HG02938 (cell line): ENCODE data around the gene TRIP11.

Source experiments
- ATAC-seq: cut with Tn5 transposase; IDR thresholded peaks from one replicate; pipeline ENCODE4 v1.9.1; 2021; ENCODE audit warnings: mild to moderate bottlenecking, moderate library complexity; ENCODE audit not compliant: unreplicated experiment

The TRIP11 gene

DNA sequence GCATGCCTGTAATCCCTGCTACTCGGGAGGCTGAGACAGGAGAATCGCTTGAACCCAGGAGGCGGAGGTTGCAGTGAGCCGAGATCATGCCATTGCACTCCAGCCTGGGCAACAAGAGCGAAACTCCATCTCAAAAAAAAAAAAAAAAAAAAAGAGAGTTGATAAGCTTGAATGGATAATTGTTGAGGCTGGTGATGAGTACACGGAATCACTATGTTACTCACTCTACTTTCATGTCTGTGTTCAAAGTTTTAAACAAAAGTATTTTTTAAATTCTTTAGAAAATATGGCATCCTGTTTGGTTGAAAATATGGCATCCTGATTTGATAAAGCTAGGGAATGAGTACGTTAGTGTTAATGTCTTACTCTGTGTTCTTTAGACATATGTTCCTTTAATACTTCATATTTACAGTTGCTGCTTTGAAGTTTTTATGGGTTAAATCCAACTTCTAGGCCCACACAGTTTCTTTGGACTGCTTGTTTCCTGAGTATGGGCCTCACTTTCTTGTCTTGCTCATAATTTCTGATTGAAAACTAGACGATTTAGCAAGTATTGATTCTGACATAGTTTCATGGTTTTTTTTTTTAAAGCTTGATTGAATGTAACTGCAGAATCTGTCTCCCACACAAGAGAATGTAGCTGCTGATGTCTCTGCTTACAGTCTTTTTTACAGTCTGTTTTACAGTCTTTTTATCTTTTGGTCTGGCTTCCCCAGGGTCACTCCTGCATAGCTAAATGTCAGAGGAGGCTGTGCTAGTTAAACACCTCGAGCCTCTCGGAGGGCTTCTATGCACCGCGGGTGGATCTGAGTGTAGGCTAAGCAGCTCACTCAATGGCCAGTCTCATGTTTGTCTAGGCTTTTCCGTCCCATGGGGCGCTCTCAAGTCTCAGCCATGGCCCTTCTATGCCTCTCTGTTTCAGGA is 78.3 kb downstream of the TRIP11 start:
- ATAC-seq: no peak

DNA sequence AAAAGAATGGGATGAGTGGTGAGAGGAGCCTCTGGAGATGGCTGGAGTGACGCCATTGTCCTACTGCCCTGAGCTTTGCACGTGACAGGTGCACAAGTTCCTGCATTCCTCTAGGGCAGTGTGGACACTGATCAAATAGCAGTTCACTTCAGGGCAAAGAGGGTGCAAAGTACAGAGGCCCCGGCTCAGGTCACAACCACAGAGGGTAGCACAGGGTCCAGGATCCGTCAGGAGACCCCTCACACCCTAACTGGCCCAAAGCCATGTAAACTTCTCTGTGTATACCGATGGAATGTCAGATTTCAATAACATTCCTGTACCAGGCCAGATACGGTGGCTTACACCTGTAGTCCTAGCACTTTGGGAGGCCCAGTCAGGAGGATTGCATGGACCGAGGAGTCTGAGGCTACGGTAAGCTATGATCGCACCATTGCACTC is 82.0 kb downstream of the TRIP11 start:
- no peak for ATAC-seq

DNA sequence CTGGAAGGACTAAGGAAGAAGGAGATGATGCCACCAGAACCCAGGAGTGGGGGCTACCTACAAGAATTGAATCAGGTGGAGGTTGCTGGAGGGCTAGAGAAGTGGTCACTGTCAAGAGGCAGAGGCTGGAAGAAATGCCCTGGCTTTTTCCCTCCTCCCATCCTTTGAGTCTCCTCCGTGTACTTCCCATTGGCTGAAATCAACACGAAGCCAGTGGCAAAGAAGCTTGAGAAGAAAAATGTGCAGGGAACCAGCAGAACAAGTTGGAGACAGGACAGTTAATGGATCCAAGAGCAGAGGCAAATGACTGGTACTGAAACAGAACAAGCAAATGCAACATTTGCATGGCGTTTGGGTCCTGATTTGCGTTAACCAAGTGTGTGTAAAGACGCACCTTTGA is 83.2 kb downstream of the TRIP11 start:
- no peak for ATAC-seq

DNA sequence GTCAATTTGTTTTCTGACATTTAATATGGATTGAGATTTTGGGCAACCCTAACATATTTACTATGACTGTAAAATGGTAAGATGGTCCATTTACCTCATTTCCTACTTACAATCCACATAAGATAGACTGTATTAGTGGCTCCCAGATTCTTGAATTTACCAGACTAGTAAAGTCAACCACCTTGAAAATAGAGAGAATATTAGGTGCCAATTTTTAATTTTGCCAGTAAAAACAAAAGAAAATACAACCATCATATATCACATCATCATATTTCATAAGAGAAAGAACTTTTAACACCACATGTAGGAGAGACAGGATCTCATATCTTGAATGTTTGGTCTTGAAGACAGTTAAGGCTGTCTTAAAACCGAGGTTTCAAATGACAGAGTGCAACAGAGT is 84.7 kb downstream of the TRIP11 start:
- ATAC-seq: no peak

DNA sequence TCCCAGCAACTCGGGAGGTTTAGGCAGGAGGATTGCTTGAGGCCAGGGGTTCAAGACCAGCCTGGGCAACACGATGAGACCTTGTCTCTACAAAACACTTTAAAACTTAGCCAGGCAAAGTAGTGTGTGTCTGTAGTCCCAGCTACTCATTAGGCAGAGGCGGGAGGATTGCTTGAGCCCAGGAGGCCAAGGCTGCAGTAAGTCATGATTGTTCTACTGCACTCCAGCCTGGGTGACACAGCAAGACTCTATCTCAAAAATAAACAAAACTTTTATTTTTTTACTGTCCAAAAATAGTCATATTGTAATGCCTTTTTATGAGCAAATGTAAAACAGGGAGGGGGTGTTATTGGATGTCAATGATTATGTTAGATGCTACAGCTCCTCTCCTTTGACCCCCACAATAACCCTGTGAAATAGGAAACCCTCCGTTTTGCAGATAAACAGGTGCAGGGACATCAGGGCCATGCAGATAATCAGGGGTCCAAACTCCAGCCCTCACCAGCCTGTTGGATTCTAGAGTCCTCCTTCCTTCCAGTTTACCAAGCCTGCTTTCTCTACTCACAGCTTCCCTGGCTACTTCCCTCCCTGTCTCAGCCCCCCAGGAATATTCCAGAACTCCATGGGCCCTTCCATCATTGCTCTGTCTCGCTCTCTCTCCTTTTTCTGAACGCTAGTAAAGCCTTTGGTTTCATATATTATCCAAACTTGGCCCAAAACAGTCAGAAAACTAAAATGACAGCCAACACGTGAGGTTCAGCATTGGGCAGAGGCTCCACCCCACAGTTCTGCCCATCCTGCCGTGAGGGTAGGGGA is 86.5 kb downstream of the TRIP11 start:
- no peak for ATAC-seq

DNA sequence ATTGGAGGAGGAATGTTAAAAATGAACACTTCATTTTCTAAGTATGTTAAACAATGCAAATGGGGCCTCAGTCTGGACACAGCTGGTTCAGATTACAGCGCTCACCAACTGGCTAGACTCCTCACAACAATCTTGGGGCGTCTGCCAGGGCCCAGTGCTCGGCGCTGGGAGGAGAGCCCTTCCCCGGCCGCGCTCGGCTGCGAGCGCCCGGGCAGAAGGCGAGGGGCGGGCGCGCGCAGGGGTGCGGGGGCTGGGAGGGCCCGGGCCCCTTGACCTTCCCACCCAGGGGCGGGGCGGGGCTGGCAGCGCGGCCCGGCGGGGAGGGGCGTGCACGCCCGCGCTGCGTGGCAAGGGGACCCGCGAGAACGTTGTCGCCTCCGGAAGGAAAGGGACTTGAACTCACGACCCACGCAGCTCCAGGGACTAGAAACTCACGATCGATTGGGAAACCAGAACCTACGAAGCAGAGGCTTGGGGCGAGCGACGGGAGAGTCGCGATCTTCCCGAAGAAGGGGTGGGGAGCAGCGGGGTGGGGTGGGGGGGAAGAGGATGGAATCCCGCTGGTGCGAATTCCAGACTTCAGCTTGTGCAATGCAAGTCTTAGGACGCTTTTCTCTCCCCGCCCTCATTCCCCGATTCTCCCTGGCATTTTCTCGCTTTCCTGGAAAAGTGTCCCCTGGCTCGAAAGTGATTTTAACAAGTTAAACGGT is 92.2 kb downstream of the TRIP11 start, which contains the start of gene FBLN5:
Gene FBLN5 (minus strand): TSS at position 220 of the 710 bp plus-strand sequence. CDS start 465 bp downstream, outside the sequence.
- no peak for ATAC-seq

DNA sequence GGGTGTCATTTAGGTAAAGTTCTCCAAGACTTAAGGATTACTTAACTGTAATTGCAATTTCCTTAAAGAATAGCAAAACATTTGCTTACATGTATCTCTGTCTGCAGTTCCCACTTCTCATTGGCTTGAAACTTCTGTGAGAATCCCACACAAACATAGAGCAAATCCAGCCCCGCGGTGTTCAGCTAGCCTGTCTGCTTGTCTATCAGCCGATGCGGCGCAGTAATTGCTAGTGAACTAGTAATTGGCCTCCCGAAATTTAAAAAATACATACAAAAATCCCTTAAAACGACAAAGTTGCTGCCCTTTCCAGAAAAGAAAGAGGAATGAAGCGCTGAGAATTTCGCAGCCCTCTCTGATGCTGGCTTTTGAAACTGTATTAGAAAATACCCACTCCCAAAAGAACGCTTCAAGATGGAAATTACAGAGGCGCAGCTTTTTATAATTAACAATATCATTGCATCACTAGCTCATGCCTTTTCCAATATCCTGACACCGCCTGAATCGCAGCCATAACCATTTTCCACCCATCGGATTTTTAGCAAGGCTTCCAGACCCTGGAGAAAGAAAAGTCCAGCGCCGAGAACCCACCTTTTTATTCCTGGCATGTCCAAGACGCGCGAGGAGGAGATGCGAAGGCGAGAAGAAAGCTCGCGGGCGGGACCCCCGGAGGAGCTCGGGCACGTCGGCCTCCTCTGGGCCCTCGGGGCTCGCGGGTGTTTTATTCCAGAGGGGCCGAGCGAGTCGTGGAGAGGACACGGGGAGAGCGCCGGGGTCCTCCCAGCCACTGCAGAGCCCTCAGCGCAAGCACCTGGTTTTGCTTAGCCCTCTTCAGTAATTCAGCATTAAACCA is 93.0 kb downstream of the TRIP11 start:
- no peak for ATAC-seq

DNA sequence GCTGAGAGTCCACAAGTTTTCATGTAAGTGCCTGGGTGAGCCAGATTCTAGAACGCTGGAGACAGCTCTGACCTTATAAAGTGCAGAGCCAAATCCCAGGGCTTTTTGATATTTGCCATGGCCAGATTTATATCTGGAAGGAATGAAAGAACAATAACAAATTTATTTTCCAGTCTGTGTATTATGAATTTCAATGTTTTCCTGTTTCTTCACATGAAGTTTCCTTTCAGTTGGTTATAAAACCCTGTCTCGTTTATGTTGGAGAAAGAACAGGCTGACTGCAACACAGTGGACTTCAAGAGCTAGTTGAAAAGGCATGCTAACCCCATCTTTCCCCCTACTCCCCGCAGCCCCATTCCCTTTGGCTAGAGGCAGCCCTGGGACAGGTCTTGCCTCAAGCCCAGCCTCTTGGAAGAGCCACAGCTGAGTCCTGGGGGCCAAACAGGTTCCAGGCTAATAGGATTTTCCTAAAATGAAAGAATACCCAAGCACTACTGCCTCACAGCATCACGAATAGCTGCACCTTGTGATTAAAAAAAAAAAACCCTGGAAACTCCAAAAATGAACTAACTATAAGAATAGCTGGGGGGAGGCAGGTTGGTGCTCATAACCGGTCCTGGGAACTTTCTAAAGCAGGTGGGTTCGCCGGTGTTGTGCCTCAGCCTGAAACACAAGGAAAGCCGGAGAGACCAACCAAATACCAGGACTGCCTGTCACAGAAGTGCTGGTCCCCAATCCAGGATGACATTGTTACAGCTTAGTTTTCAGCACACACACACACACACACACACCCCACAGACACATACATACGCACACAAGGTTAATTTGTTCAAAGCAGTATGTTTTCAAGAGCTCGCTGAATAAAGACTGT is 93.9 kb downstream of the TRIP11 start:
- ATAC-seq: no peak

DNA sequence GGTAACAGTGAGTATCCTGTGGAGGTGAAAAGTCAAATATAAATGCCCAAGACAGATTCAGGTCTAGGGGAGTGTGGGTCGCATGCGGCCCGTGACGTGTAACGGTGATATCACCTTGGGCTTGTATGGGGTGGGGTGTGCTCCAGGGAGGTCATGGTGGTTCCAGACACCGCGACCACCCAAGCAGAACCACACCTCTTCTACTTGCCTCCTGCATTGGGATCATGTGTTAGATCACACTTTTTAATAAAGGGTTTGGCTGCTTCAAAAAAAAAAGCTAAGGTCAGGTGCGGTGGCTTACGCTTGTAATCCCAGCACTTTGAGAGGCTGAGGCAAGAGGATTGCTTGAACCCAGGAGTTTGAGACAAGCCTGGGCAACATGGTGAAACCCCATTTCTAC is 96.9 kb downstream of the TRIP11 start:
- ATAC-seq: no peak

DNA sequence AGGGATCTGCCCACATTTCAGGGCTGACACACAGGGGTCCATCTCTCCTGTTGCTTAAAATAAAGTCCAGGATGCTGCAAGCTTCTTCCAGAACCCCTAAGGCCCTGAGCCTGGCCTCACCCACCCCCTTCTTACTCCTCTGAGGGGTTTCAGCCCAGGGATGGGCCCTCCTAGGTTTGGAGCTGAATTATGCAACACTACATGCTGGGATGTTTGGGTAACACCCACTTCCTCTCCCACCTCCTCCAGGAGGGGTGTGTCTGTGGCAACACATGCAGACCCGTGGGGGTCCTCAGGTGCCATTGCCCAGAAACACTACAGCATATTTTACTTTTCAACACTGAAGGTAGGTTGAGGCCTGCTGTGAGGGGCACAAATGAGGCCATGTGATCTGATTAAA is 97.7 kb downstream of the TRIP11 start:
- no peak for ATAC-seq

DNA sequence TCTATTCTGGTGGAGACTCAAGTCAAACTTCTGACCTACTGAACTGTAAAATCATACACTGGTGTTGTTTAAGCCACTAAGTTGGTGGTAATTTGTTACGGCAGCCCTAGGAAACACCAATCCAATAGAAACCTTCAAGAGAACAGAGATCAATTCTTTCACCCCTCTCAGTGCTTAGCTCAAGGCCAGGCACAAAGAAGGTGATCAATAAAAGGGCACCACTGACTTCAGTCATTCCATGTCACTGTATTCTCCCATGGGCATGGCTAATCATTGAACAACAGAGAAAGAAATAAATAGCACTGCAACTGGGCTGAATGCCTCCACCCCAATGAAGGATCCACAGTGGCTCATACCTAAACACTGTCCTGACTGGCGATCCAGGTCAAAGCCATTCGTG is 99.7 kb downstream of the TRIP11 start:
- no peak for ATAC-seq

DNA sequence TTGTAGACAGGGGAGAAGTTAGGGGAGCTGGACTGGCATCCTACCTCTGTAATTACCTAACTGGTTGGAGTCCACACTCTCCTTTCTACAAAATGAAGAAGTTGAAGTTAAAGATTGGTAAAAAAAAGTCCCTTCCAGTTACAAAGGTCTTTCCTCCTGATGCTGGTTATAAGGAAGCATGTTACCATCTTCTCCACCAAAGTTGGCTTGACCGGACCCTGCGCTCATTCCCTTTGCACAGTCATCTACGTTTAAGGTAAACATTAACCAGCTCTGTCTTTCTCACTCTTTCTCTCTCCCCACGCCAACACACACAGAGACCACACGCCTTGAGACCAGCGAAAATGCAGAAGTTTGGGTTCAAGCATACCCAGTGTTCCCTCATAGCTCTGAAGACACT is 104.3 kb downstream of the TRIP11 start:
- ATAC-seq: no peak

DNA sequence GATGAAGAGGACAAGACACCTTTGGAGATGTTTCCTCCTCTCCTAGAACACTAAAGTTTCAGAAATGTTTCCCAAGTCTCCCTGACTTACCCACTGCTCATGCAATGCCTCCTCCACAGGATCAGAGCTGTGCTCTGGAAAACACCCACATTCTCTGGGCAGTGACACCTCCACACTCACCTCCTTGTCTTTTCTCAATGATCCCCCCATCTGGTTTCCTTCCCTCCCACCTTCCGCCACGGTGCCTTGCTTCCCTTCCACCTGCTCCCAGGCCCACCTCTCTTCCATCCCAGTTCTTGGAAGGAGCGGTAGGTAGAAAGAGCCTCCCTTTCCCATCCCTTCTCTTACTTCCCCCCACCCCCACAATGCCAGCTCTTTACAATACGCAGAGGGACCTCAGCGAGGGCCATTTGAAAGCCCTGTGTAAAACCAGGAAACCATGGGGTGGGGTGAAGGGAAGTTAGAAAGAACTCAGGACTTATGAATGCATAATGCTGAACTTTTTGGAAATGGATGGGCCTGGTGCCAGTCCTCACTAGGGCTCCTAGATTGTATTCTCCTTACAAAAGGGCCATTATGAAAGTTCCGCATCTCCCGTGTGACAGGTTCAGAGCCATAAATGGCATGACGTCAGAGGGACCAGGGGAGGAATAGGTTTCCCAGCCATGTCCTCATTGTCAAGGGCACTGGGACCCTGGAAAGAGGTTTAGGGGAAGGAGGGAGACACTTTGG is 105.1 kb downstream of the TRIP11 start:
- no peak for ATAC-seq

DNA sequence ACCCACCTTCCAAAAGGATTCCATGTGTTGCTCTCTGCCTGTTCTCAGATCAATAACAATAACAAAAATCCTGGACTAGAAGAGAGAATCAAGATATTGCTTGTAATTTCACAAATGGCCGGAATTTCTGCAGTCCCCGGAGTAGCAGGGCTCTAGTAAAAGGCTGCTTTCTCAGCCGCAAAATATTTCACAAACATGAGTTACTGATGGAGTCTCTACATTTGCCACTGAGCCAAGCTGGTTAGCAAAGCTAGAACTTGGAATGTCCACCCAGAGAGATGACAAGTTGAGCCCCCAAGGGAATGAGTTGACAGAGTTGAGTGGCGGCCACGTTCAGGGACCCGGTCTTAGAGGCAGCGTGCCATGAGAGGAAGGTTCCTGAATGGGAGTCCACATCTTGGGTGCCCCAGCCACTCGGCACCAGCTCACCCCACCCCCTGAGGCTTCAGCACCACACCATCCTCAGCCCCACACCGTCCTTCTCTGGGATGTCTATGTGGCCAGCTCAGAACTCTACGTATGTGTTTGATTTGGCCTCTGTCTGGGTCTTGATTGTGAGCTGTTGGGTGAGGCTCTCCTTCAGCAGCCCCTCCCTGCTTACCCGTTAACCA is 108.3 kb downstream of the TRIP11 start:
- ATAC-seq: no peak

DNA sequence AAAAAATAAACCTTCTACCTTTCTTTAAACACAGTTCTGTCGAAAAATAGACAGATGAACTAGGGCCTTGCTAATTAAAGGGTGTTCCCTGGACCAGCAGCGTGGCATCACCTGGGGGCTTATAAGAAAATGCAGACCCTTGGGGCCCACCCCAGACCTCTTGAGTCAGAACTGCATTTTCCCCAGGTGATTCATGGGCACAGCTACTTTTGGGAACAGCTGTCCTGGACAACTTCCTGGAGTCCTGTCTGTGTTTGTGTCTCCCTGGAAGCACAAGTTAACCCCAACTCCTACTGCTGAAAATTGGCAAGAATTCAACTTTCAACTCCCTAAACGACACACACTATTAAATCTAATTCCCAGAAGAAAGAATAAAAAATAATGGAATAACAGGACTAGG is 110.2 kb downstream of the TRIP11 start:
- ATAC-seq: no peak

DNA sequence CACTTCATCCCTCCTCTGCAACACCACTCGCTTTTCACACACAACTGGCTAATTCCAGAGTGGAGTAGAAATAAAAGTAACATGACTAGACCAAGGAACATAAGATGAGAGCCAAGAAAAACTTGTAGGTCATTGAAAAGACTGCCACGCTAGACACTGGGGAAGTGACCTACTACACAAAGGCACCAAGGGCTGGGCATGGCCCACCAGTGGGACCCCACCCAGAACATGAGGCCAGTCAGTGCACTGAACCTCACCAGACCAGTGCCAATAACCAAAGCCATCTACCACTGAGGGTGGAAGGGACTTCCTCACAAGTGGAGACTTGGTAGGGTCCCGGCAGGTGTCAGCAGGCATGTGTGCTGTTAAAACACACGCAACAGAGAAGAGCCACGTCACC is 112.1 kb downstream of the TRIP11 start:
- no peak for ATAC-seq

DNA sequence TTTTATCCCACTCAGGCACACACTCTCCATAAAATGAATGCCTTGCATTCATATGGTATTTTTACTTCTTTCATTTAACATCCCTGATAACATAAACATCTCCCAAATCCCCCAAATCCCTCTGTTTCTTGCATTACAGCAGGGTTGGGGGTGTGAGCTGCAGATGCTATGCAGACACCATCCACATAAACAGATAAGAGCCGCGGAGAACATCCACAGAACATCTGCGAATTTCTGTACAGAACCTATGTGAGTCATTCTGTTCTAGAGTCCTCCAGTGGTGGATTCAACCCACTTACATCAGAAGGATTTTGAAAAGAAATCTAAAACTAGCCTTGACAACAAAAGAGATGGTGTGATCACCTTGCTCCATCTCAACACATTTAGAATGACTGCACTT is 112.7 kb downstream of the TRIP11 start:
- no peak for ATAC-seq
